NB4 (cell line): Measurements from ENCODE around the gene PRPSAP2.

Source experiments
- DNase-seq: peaks from one replicate; pipeline ENCODE4 v3.0.0; 2010; ENCODE audit warnings: low read depth
- H3K4me3 ChIP-seq: one replicate; pipeline ENCODE4 v1.5.1; 2011; ENCODE audit warnings: mild to moderate bottlenecking, low read depth, low read length, moderate library complexity
- MYC ChIP-seq: IDR thresholded peaks from 2 replicates; pipeline ENCODE4 v1.6.1; 2011; ENCODE audit warnings: low read depth, low read length
- POLR2A ChIP-seq: IDR thresholded peaks from 2 replicates; pipeline ENCODE4 v1.6.1; 2011; ENCODE audit warnings: mild to moderate bottlenecking; ENCODE audit not compliant: insufficient read length; ENCODE audit errors: extremely low read depth
- TF ChIP-seq, protein P1 (sequence below): IDR thresholded peaks from 2 replicates; pipeline ENCODE4 v1.6.1; 2011; ENCODE audit warnings: low read depth, low read length
- TF ChIP-seq, protein P2 (sequence below): IDR thresholded peaks from one replicate; pipeline ENCODE4 v1.5.1; 2012; ENCODE audit warnings: low read depth, low read length

The PRPSAP2 gene

DNA sequence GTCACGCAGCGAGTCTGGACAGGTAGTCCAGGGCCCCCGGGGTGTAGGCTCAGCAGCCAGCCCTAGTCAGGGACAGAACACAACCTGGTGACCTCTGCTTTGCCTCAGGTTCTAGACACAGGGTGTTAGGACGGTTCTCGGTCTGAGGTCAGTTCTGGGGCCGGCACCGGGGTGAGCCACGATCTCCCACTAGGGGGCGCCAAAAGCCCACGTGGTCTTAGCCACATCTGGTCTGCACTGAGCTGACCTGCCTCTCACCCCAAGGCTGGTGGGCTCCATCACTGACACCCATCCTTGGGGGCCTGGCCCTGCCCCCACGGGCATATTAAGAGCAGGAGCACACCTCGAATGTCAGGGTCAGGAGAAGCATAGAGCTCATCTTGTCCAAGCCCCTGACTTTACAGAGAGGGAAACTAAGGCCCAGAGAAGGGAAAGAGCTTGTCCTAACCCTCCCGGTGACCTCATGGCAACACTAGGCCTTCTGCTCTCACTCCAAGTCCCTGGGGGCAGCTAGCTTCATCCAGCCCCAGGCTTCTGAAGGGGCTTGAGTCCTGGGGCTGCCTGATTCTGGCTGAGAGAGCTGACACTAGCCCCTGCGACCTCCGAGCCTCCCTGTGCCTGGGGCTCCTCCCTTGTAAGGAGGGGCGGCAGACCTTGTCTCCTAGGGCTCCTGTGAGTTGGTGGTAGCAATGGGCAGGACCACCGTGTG is 103.0 kb downstream of the PRPSAP2 start:
- no peak overlapping the region for H3K4me3 ChIP-seq
- peak; percentile 76 for DNase-seq
- TF ChIP-seq MYC: peak; percentile 75
- no peak for TF ChIP-seq POLR2A
- TF ChIP-seq, protein P1, sequence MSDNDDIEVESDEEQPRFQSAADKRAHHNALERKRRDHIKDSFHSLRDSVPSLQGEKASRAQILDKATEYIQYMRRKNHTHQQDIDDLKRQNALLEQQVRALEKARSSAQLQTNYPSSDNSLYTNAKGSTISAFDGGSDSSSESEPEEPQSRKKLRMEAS: peak; percentile 96
- TF ChIP-seq, protein P2, sequence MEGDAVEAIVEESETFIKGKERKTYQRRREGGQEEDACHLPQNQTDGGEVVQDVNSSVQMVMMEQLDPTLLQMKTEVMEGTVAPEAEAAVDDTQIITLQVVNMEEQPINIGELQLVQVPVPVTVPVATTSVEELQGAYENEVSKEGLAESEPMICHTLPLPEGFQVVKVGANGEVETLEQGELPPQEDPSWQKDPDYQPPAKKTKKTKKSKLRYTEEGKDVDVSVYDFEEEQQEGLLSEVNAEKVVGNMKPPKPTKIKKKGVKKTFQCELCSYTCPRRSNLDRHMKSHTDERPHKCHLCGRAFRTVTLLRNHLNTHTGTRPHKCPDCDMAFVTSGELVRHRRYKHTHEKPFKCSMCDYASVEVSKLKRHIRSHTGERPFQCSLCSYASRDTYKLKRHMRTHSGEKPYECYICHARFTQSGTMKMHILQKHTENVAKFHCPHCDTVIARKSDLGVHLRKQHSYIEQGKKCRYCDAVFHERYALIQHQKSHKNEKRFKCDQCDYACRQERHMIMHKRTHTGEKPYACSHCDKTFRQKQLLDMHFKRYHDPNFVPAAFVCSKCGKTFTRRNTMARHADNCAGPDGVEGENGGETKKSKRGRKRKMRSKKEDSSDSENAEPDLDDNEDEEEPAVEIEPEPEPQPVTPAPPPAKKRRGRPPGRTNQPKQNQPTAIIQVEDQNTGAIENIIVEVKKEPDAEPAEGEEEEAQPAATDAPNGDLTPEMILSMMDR: peak; percentile 82

DNA sequence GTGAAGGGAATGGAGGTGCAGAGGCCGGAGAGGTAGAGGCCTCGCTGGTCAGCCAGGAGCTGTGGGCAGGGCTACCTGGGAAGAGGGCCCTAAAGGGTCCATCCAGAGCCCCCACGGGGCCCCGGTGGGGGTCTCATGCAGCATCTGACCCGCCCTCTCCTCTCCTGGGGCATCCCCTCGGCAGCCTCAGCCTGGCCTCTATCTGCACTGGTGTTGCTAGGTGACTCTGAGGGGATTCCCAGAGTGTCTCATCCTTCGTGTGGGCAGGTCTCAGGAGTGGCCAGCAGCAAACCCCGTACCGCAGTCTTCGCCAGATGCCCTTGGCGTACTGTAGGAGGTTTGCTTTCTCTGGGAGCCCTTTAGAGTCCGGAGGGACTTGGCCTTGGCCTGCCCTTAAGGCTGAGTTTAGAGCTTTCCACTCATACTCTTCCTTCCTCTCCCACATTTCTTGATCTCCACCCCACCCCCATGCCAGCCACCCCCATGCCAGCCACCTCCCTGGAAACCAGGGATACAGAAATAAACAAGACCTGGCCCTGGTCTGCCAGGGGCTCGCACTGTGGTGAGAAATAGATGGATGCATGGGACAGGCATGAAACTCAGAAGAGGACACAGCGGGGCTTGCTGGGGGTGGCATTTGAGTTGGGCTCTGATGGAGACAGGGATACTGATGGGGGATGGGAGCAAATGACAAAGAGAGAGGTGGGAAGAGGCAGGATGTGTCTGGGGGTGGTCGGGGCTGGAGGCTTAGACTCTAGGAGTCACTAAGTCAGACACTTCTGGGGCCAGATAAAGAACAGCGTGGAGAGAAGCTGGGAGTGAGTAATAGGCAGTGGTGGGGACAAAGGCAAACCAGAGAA is 103.9 kb downstream of the PRPSAP2 start:
- TF ChIP-seq, protein P1: no peak
- TF ChIP-seq, protein P2: no peak
- TF ChIP-seq MYC: no peak
- TF ChIP-seq POLR2A: no peak
- DNase-seq: no peak
- H3K4me3 ChIP-seq: no peak overlapping the region

DNA sequence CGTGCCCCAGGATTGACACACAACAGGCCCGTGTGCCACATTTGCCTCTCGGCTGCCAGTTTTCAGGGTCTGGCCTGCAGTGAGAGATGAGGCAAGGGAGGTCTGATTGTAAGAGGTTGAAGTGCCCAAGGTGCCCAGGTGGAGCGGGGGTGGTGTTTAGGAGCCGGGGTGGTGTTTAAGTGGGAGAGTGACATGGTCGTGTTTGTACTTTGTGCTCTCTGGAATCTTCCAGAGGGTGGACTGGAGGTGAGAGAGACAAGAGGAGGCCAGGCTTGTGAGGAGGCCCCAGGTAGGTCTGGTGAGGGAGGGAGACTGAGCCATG is 104.5 kb downstream of the PRPSAP2 start:
- no peak for DNase-seq
- TF ChIP-seq POLR2A (no peak), MYC (no peak)
- TF ChIP-seq, protein P2: no peak
- TF ChIP-seq, protein P1: no peak
- no peak overlapping the region for H3K4me3 ChIP-seq

DNA sequence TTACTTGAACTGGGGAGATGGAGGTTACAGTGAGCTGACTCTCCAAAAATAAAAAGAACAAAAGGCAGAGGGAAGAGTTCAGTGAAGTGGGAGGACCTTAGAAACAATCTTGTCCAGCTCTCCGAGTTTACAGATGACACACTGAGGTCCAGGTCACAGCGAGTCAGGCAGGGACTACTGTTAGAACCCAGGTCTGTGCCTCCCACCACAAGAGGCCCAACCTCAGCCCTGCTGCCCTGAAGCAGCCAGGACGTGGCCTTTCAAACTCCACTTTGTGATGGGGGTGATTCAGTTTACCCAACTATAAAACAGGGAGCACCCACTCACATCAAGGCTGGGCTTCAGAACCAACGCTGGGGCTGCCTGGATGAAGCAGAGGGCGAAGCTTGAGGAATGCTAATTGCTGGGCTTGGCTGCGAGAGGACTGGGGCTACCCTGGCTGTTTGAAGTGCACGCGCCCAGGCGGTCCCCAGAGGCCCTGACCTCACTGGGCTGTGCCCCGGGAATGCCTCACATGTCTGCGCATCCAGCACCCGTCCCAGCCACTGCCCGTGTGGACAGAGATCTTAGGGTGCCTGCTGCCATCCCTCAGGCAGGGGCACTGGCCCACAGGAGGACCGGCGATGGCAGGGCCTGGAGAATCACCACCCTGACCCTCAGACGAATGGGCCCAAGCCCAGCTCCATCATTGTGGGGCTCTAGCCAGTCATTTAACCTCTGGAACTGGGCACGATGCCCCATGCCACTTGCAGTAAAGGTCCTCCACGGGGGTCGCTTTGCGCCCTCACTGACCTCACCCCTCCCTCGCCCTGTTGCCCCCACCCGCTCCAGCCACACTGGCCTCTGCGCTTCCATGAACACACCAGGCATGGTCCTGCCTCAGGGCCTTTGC is 105.4 kb downstream of the PRPSAP2 start:
- H3K4me3 ChIP-seq: no peak overlapping the region
- DNase-seq: no peak
- no peak for TF ChIP-seq MYC
- TF ChIP-seq, protein P1: no peak
- TF ChIP-seq, protein P2: no peak

DNA sequence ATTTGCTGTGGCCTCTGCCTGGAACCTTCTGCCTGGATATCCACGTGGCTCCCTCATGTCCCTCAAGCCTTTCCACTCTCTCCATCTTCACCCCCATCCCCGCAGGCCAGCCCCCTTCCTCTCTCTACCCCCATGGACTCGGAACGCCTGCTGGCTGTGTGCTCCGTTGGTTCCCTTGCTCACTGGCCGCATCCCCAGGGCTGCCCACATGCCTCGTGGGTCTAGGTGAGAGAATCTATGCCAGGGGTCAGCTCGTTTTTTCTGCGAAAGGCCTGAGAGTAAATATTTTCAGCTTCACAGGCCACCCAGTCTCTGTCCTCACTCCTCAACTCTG is 106.1 kb downstream of the PRPSAP2 start:
- TF ChIP-seq, protein P1: no peak
- TF ChIP-seq POLR2A: no peak
- TF ChIP-seq, protein P2: no peak
- no peak for TF ChIP-seq MYC
- no peak for DNase-seq
- H3K4me3 ChIP-seq: no peak overlapping the region
